Measurements from ENCODE around the gene DIP2C. TPM values are rescaled to one million over a fixed set of nuclear protein-coding genes. Genes with fewer than 3 reads are reported as not detected.
A peak's percentile ranks its signal among the peaks of the same experiment; 100 is the strongest.
"Not testable (repeated sequence)": the region's sequence is repeated elsewhere in the genome, so short reads cannot be mapped to it uniquely, and the experiment has no call there.

Gene DIP2C
- total RNA-seq, 3 donors from 2014 or later: 0.20 to 0.27 (median 0.26) TPM

- Mint-ChIP-seq H3K4me1 (ENCODE audit: low read depth) (peaks cover 4% of the 10 kb centered on the region), H3K9me3 (no peaks in the 10 kb centered on the region), H3K4me3 (no peak overlapping the region), H3K27me3 (ENCODE audit: low read depth) (peaks cover 17% of the 10 kb centered on the region), H3K36me3 (ENCODE audit: insufficient read depth) (no peaks in the 10 kb centered on the region)
- no peak for ATAC-seq
- DNase-seq: no peak
These were observed 172.7 kb downstream of the DIP2C start for GRCh38 chr10:516764-517163.

GRCh38 chr10:515674-516073 is 173.8 kb downstream of the DIP2C start:
- H3K4me1 Mint-ChIP-seq (ENCODE audit: low read depth): peaks cover 10% of the 10 kb centered on the region
- DNase-seq (no peak), ATAC-seq (no peak)
- no peak overlapping the region for H3K4me3 Mint-ChIP-seq
- H3K36me3 Mint-ChIP-seq (ENCODE audit: insufficient read depth): no peaks in the 10 kb centered on the region
- peaks cover 13% of the 10 kb centered on the region for H3K27me3 Mint-ChIP-seq (ENCODE audit: low read depth)
- no peaks in the 10 kb centered on the region for H3K9me3 Mint-ChIP-seq

GRCh38 chr10:514137-514671 is 175.3 kb downstream of the DIP2C start:
- ATAC-seq (no peak), DNase-seq (no peak)
- no peaks in the 10 kb centered on the region for H3K36me3 Mint-ChIP-seq (ENCODE audit: insufficient read depth)
- H3K27me3 Mint-ChIP-seq (ENCODE audit: low read depth): peaks cover 13% of the 10 kb centered on the region
- H3K4me3 Mint-ChIP-seq: no peak overlapping the region
- H3K4me1 Mint-ChIP-seq (ENCODE audit: low read depth): peaks cover 10% of the 10 kb centered on the region
- H3K9me3 Mint-ChIP-seq: no peaks in the 10 kb centered on the region

- Mint-ChIP-seq H3K4me1 (ENCODE audit: low read depth) (peaks cover 10% of the 10 kb centered on the region), H3K36me3 (ENCODE audit: insufficient read depth) (no peaks in the 10 kb centered on the region), H3K27me3 (ENCODE audit: low read depth) (peaks cover 8% of the 10 kb centered on the region), H3K4me3 (no peak overlapping the region), H3K9me3 (no peaks in the 10 kb centered on the region)
- ATAC-seq (no peak), DNase-seq (no peak)
These were observed 176.1 kb downstream of the DIP2C start for GRCh38 chr10:513393-513792.

GRCh38 chr10:512661-513060 is 176.8 kb downstream of the DIP2C start:
- H3K4me3 Mint-ChIP-seq; ATAC-seq; H3K36me3 Mint-ChIP-seq (ENCODE audit: insufficient read depth); H3K9me3 Mint-ChIP-seq; H3K27me3 Mint-ChIP-seq (ENCODE audit: low read depth); DNase-seq: not testable (repeated sequence)
- H3K4me1 Mint-ChIP-seq (ENCODE audit: low read depth): peaks cover 10% of the 10 kb centered on the region

GRCh38 chr10:511849-512191 is 177.6 kb downstream of the DIP2C start:
- H3K9me3 Mint-ChIP-seq: no peaks in the 10 kb centered on the region
- peaks cover 10% of the 10 kb centered on the region for H3K4me1 Mint-ChIP-seq (ENCODE audit: low read depth)
- H3K4me3 Mint-ChIP-seq: no peak overlapping the region

GRCh38 chr10:511101-511848 is 178.2 kb downstream of the DIP2C start:
- no peaks in the 10 kb centered on the region for H3K36me3 Mint-ChIP-seq (ENCODE audit: insufficient read depth)
- no peak overlapping the region for H3K4me3 Mint-ChIP-seq
- no peaks in the 10 kb centered on the region for H3K9me3 Mint-ChIP-seq
- ATAC-seq (peak; percentile 86 to 87), DNase-seq (peak; percentile 76)
- peaks cover 6% of the 10 kb centered on the region for H3K27me3 Mint-ChIP-seq (ENCODE audit: low read depth)
- H3K4me1 Mint-ChIP-seq (ENCODE audit: low read depth): peaks cover 10% of the 10 kb centered on the region

More at GRCh38 chr10:511849-512191, 177.6 kb downstream of the DIP2C start:
- DNase-seq: no peak
- Mint-ChIP-seq H3K36me3 (ENCODE audit: insufficient read depth) (no peaks in the 10 kb centered on the region), H3K27me3 (ENCODE audit: low read depth) (peaks cover 6% of the 10 kb centered on the region)
- no peak for ATAC-seq

- no peak for DNase-seq
- H3K9me3 Mint-ChIP-seq: no peaks in the 10 kb centered on the region
- no peaks in the 10 kb centered on the region for H3K36me3 Mint-ChIP-seq (ENCODE audit: insufficient read depth)
- peaks cover 10% of the 10 kb centered on the region for H3K4me1 Mint-ChIP-seq (ENCODE audit: low read depth)
- ATAC-seq: no peak
- H3K27me3 Mint-ChIP-seq (ENCODE audit: low read depth): peaks cover 9% of the 10 kb centered on the region
- H3K4me3 Mint-ChIP-seq: no peak overlapping the region
These were observed 179.0 kb downstream of the DIP2C start for GRCh38 chr10:510415-510881.

GRCh38 chr10:509361-510102 is 179.9 kb downstream of the DIP2C start:
- H3K36me3 Mint-ChIP-seq (ENCODE audit: insufficient read depth): no peaks in the 10 kb centered on the region
- peaks cover 10% of the 10 kb centered on the region for H3K4me1 Mint-ChIP-seq (ENCODE audit: low read depth)

GRCh38 chr10:508726-509125 is 180.7 kb downstream of the DIP2C start:
- Mint-ChIP-seq H3K4me1 (ENCODE audit: low read depth) (peaks cover 10% of the 10 kb centered on the region), H3K4me3 (no peak overlapping the region), H3K27me3 (ENCODE audit: low read depth) (peaks cover 9% of the 10 kb centered on the region)

More at GRCh38 chr10:509361-510102, 179.9 kb downstream of the DIP2C start:
- ATAC-seq: no peak
- no peak for DNase-seq
- no peaks in the 10 kb centered on the region for H3K9me3 Mint-ChIP-seq
- H3K4me3 Mint-ChIP-seq: no peak overlapping the region
- H3K27me3 Mint-ChIP-seq (ENCODE audit: low read depth): peaks cover 9% of the 10 kb centered on the region

GRCh38 chr10:507908-508444 is 181.5 kb downstream of the DIP2C start:
- Mint-ChIP-seq H3K9me3 (no peaks in the 10 kb centered on the region), H3K4me3 (no peak overlapping the region), H3K4me1 (ENCODE audit: low read depth) (peaks cover 8% of the 10 kb centered on the region), H3K27me3 (ENCODE audit: low read depth) (peaks cover 9% of the 10 kb centered on the region), H3K36me3 (ENCODE audit: insufficient read depth) (no peaks in the 10 kb centered on the region)
- no peak for ATAC-seq
- DNase-seq: no peak

More at GRCh38 chr10:508726-509125, 180.7 kb downstream of the DIP2C start:
- DNase-seq (no peak), ATAC-seq (no peak)
- H3K9me3 Mint-ChIP-seq: no peaks in the 10 kb centered on the region
- H3K36me3 Mint-ChIP-seq (ENCODE audit: insufficient read depth): no peaks in the 10 kb centered on the region

GRCh38 chr10:507355-507699 is 182.1 kb downstream of the DIP2C start:
- Mint-ChIP-seq H3K36me3 (ENCODE audit: insufficient read depth) (no peaks in the 10 kb centered on the region), H3K4me3 (no peak overlapping the region), H3K27me3 (ENCODE audit: low read depth) (peaks cover 14% of the 10 kb centered on the region), H3K9me3 (no peaks in the 10 kb centered on the region), H3K4me1 (ENCODE audit: low read depth) (peaks cover 15% of the 10 kb centered on the region)
- no peak for DNase-seq
- no peak for ATAC-seq

- Mint-ChIP-seq H3K4me3 (no peak overlapping the region), H3K36me3 (ENCODE audit: insufficient read depth) (no peaks in the 10 kb centered on the region), H3K4me1 (ENCODE audit: low read depth) (peaks cover 20% of the 10 kb centered on the region), H3K27me3 (ENCODE audit: low read depth) (peaks cover 14% of the 10 kb centered on the region), H3K9me3 (no peaks in the 10 kb centered on the region)
- ATAC-seq (no peak), DNase-seq (no peak)
These were observed 182.8 kb downstream of the DIP2C start for GRCh38 chr10:506451-507354.

- no peak for DNase-seq
- no peak overlapping the region for H3K4me3 Mint-ChIP-seq
- H3K9me3 Mint-ChIP-seq: no peaks in the 10 kb centered on the region
- no peak for ATAC-seq
- H3K36me3 Mint-ChIP-seq (ENCODE audit: insufficient read depth): no peaks in the 10 kb centered on the region
- peaks cover 25% of the 10 kb centered on the region for H3K4me1 Mint-ChIP-seq (ENCODE audit: low read depth)
- peaks cover 10% of the 10 kb centered on the region for H3K27me3 Mint-ChIP-seq (ENCODE audit: low read depth)
These were observed 184.0 kb downstream of the DIP2C start for GRCh38 chr10:505419-505818.
